ENCODE data around the gene GIT2. TPM values are rescaled to one million over a fixed set of nuclear protein-coding genes. Genes with fewer than 3 reads are reported as not detected.
"Not testable (repeated sequence)": the region's sequence is repeated elsewhere in the genome, so short reads cannot be mapped to it uniquely, and the experiment has no call there.

Gene GIT2
- total RNA-seq, 1 experiment from 2014 or later: 76.3 TPM

GRCh38 chr12:109986236-109986635, 9.9 kb downstream of the GIT2 start:
- H3K9ac ChIP-seq (ENCODE audit: low read length); H2AFZ ChIP-seq (ENCODE audit: low read length); DNase-seq; H3K9me2 ChIP-seq (replicated peaks; ENCODE audit: insufficient read depth, low read length); H3K4me3 ChIP-seq (ENCODE audit: low read length); H4K20me1 ChIP-seq (ENCODE audit: insufficient read depth, low read depth, low read length); H3K4me2 ChIP-seq (ENCODE audit: low read depth, low read length, poor library complexity, severe bottlenecking); H3K9me3 ChIP-seq (ENCODE audit: low read length); H3K27ac ChIP-seq (ENCODE audit: low read length); H3K27me3 ChIP-seq (ENCODE audit: low read length); H3K4me1 ChIP-seq (ENCODE audit: low read length): not testable (repeated sequence)
- Histone ChIP-seq H3K36me3 (ENCODE audit: insufficient read depth, low read length) (peaks cover 63% of the 10 kb centered on the region), H3K79me2 (ENCODE audit: low read length) (peaks cover 51% of the 10 kb centered on the region)

- Histone ChIP-seq H3K9me3 (ENCODE audit: low read length) (no peaks in the 10 kb centered on the region), H3K9ac (ENCODE audit: low read length) (no peak overlapping the region), H3K79me2 (ENCODE audit: low read length) (peaks cover 26% of the 10 kb centered on the region), H3K4me1 (ENCODE audit: low read length) (no peaks in the 10 kb centered on the region), H3K4me3 (ENCODE audit: low read length) (no peak overlapping the region), H3K9me2 (replicated peaks; ENCODE audit: insufficient read depth, low read length) (no peaks in the 10 kb centered on the region), H3K27ac (ENCODE audit: low read length) (no peak overlapping the region), H4K20me1 (ENCODE audit: insufficient read depth, low read depth, low read length) (no peaks in the 10 kb centered on the region), H3K4me2 (ENCODE audit: low read depth, low read length, poor library complexity, severe bottlenecking) (no peak overlapping the region), H3K27me3 (ENCODE audit: low read length) (no peaks in the 10 kb centered on the region), H3K36me3 (ENCODE audit: insufficient read depth, low read length) (peaks cover 70% of the 10 kb centered on the region), H2AFZ (ENCODE audit: low read length) (no peak overlapping the region)
- no peak for DNase-seq
Observed at GRCh38 chr12:109983432-109984142, 12.6 kb downstream of the GIT2 start.

- H4K20me1 ChIP-seq (ENCODE audit: insufficient read depth, low read depth, low read length): no peaks in the 10 kb centered on the region
- DNase-seq: no peak
- H3K79me2 ChIP-seq (ENCODE audit: low read length): peaks cover 18% of the 10 kb centered on the region
- H3K9me3 ChIP-seq (ENCODE audit: low read length): no peaks in the 10 kb centered on the region
- no peaks in the 10 kb centered on the region for H3K9me2 ChIP-seq (replicated peaks; ENCODE audit: insufficient read depth, low read length)
- H3K4me3 ChIP-seq (ENCODE audit: low read length): no peak overlapping the region
- H3K27ac ChIP-seq (ENCODE audit: low read length): no peak overlapping the region
- H3K4me1 ChIP-seq (ENCODE audit: low read length): no peaks in the 10 kb centered on the region
- no peak overlapping the region for H2AFZ ChIP-seq (ENCODE audit: low read length)
- no peaks in the 10 kb centered on the region for H3K27me3 ChIP-seq (ENCODE audit: low read length)
- H3K36me3 ChIP-seq (ENCODE audit: insufficient read depth, low read length): peaks cover 69% of the 10 kb centered on the region
- H3K4me2 ChIP-seq (ENCODE audit: low read depth, low read length, poor library complexity, severe bottlenecking): no peak overlapping the region
- no peak overlapping the region for H3K9ac ChIP-seq (ENCODE audit: low read length)
Observed at GRCh38 chr12:109982210-109982609, 14.0 kb downstream of the GIT2 start.

- Histone ChIP-seq H3K27me3 (ENCODE audit: low read length) (no peaks in the 10 kb centered on the region), H3K4me1 (ENCODE audit: low read length) (no peaks in the 10 kb centered on the region), H4K20me1 (ENCODE audit: insufficient read depth, low read depth, low read length) (no peaks in the 10 kb centered on the region), H3K4me2 (ENCODE audit: low read depth, low read length, poor library complexity, severe bottlenecking) (no peak overlapping the region), H3K79me2 (ENCODE audit: low read length) (peaks cover 18% of the 10 kb centered on the region), H3K9ac (ENCODE audit: low read length) (no peak overlapping the region), H3K4me3 (ENCODE audit: low read length) (no peak overlapping the region), H3K36me3 (ENCODE audit: insufficient read depth, low read length) (peaks cover 74% of the 10 kb centered on the region), H3K27ac (ENCODE audit: low read length) (no peak overlapping the region), H2AFZ (ENCODE audit: low read length) (no peak overlapping the region), H3K9me3 (ENCODE audit: low read length) (no peaks in the 10 kb centered on the region), H3K9me2 (replicated peaks; ENCODE audit: insufficient read depth, low read length) (no peaks in the 10 kb centered on the region)
- DNase-seq: no peak
Observed at GRCh38 chr12:109981311-109981710, 14.9 kb downstream of the GIT2 start.

- no peak for DNase-seq
- Histone ChIP-seq H3K4me3 (ENCODE audit: low read length) (no peak overlapping the region), H3K4me2 (ENCODE audit: low read depth, low read length, poor library complexity, severe bottlenecking) (no peak overlapping the region), H3K27me3 (ENCODE audit: low read length) (no peaks in the 10 kb centered on the region), H3K9me2 (replicated peaks; ENCODE audit: insufficient read depth, low read length) (no peaks in the 10 kb centered on the region), H3K9ac (ENCODE audit: low read length) (no peak overlapping the region), H3K36me3 (ENCODE audit: insufficient read depth, low read length) (peaks cover 35% of the 10 kb centered on the region), H4K20me1 (ENCODE audit: insufficient read depth, low read depth, low read length) (no peaks in the 10 kb centered on the region), H2AFZ (ENCODE audit: low read length) (no peak overlapping the region), H3K4me1 (ENCODE audit: low read length) (no peaks in the 10 kb centered on the region), H3K79me2 (ENCODE audit: low read length) (no peaks in the 10 kb centered on the region), H3K9me3 (ENCODE audit: low read length) (no peaks in the 10 kb centered on the region), H3K27ac (ENCODE audit: low read length) (no peak overlapping the region)
Observed at GRCh38 chr12:109972821-109973220, 23.3 kb downstream of the GIT2 start.

GRCh38 chr12:109968801-109969200, 27.4 kb downstream of the GIT2 start:
- peaks cover 32% of the 10 kb centered on the region for H3K36me3 ChIP-seq (ENCODE audit: insufficient read depth, low read length)
- H3K4me1 ChIP-seq (ENCODE audit: low read length): no peaks in the 10 kb centered on the region
- no peaks in the 10 kb centered on the region for H3K9me3 ChIP-seq (ENCODE audit: low read length)
- H2AFZ ChIP-seq (ENCODE audit: low read length): no peak overlapping the region
- no peak overlapping the region for H3K4me2 ChIP-seq (ENCODE audit: low read depth, low read length, poor library complexity, severe bottlenecking)
- no peak overlapping the region for H3K27ac ChIP-seq (ENCODE audit: low read length)
- no peak overlapping the region for H3K9ac ChIP-seq (ENCODE audit: low read length)
- H3K9me2 ChIP-seq (replicated peaks; ENCODE audit: insufficient read depth, low read length): no peaks in the 10 kb centered on the region
- no peaks in the 10 kb centered on the region for H4K20me1 ChIP-seq (ENCODE audit: insufficient read depth, low read depth, low read length)
- no peaks in the 10 kb centered on the region for H3K79me2 ChIP-seq (ENCODE audit: low read length)
- no peaks in the 10 kb centered on the region for H3K27me3 ChIP-seq (ENCODE audit: low read length)
- no peak overlapping the region for H3K4me3 ChIP-seq (ENCODE audit: low read length)
- no peak for DNase-seq

GRCh38 chr12:109968032-109968420, 28.1 kb downstream of the GIT2 start:
- Histone ChIP-seq H3K4me1 (ENCODE audit: low read length) (no peaks in the 10 kb centered on the region), H3K79me2 (ENCODE audit: low read length) (no peaks in the 10 kb centered on the region), H3K9ac (ENCODE audit: low read length) (no peak overlapping the region), H3K27me3 (ENCODE audit: low read length) (no peaks in the 10 kb centered on the region), H3K9me2 (replicated peaks; ENCODE audit: insufficient read depth, low read length) (no peaks in the 10 kb centered on the region), H3K36me3 (ENCODE audit: insufficient read depth, low read length) (peaks cover 32% of the 10 kb centered on the region), H3K9me3 (ENCODE audit: low read length) (no peaks in the 10 kb centered on the region), H3K27ac (ENCODE audit: low read length) (no peak overlapping the region), H3K4me2 (ENCODE audit: low read depth, low read length, poor library complexity, severe bottlenecking) (no peak overlapping the region), H2AFZ (ENCODE audit: low read length) (no peak overlapping the region), H3K4me3 (ENCODE audit: low read length) (no peak overlapping the region), H4K20me1 (ENCODE audit: insufficient read depth, low read depth, low read length) (no peaks in the 10 kb centered on the region)
- no peak for DNase-seq

- H3K4me1 ChIP-seq (ENCODE audit: low read length): no peaks in the 10 kb centered on the region
- H3K27me3 ChIP-seq (ENCODE audit: low read length): no peaks in the 10 kb centered on the region
- H3K4me2 ChIP-seq (ENCODE audit: low read depth, low read length, poor library complexity, severe bottlenecking): no peak overlapping the region
- H3K36me3 ChIP-seq (ENCODE audit: insufficient read depth, low read length): peaks cover 30% of the 10 kb centered on the region
- no peak overlapping the region for H3K4me3 ChIP-seq (ENCODE audit: low read length)
- H4K20me1 ChIP-seq (ENCODE audit: insufficient read depth, low read depth, low read length): no peaks in the 10 kb centered on the region
- H3K9ac ChIP-seq (ENCODE audit: low read length): no peak overlapping the region
- H3K9me2 ChIP-seq (replicated peaks; ENCODE audit: insufficient read depth, low read length): no peaks in the 10 kb centered on the region
- no peaks in the 10 kb centered on the region for H3K9me3 ChIP-seq (ENCODE audit: low read length)
- no peak for DNase-seq
- no peaks in the 10 kb centered on the region for H3K79me2 ChIP-seq (ENCODE audit: low read length)
- H3K27ac ChIP-seq (ENCODE audit: low read length): no peak overlapping the region
- H2AFZ ChIP-seq (ENCODE audit: low read length): no peak overlapping the region
Observed at GRCh38 chr12:109967383-109968031, 28.7 kb downstream of the GIT2 start.
